Activated T-cell treated with anti-CD3 and anti-CD28 coated beads, Interleukin-2, amount 50 U/mL, for 72 hours (primary cell): Measurements from ENCODE around the gene CYP2A13. TPM values are rescaled to one million over a fixed set of nuclear protein-coding genes. Genes with fewer than 3 reads are reported as not detected.
"Not testable (repeated sequence)": the region's sequence is repeated elsewhere in the genome, so short reads cannot be mapped to it uniquely, and the experiment has no call there.

ENCODE experiments used
- ATAC-seq, 2 donors: fragments of 150-1000 bp; cut with Tn5 transposase; replicated peaks in 1 of 2; 2 replicates each; pipeline ENCODE4 v1.10.0; 2021; ENCODE audit warnings: moderate library complexity in 2 of 2, mild to moderate bottlenecking in 1 of 2
- DNase-seq, 2 donors: peaks; one replicate each; pipeline ENCODE4 v3.0.0; 2021 to 2022; ENCODE audit warnings: mixed read lengths in 1 of 2
- H3K27ac Mint-ChIP-seq: one replicate; pipeline ENCODE4 v1.8.0; 2022; ENCODE audit warnings: mild to moderate bottlenecking, moderate library complexity, mixed read lengths
- H3K27me3 Mint-ChIP-seq: one replicate; pipeline ENCODE4 v1.8.0; 2022; ENCODE audit warnings: low read depth, mixed read lengths
- H3K36me3 Mint-ChIP-seq, 2 donors: one replicate each; pipeline ENCODE4 v1.8.0; 2022; ENCODE audit warnings: mixed read lengths in 2 of 2, mild to moderate bottlenecking in 1 of 2; ENCODE audit not compliant: insufficient read depth in 2 of 2
- H3K4me1 Mint-ChIP-seq: one replicate; pipeline ENCODE4 v1.8.0; 2022; ENCODE audit warnings: low read depth, mixed read lengths
- H3K4me3 Mint-ChIP-seq, 2 donors: one replicate each; pipeline ENCODE4 v1.8.0; 2022; ENCODE audit warnings: mild to moderate bottlenecking in 2 of 2, mixed read lengths in 2 of 2, moderate library complexity in 2 of 2
- H3K9me3 Mint-ChIP-seq, 2 donors: one replicate each; pipeline ENCODE4 v1.8.0; 2022; ENCODE audit warnings: mixed read lengths in 2 of 2
- total RNA-seq, 2 donors: library from RNA; stranded (reverse); gene quantifications; one replicate each; pipeline ENCODE4 v1.2.3, GENCODE V29; 2022

Gene CYP2A13
- total RNA-seq, 2 donors from 2014 or later = not detected

DNA sequence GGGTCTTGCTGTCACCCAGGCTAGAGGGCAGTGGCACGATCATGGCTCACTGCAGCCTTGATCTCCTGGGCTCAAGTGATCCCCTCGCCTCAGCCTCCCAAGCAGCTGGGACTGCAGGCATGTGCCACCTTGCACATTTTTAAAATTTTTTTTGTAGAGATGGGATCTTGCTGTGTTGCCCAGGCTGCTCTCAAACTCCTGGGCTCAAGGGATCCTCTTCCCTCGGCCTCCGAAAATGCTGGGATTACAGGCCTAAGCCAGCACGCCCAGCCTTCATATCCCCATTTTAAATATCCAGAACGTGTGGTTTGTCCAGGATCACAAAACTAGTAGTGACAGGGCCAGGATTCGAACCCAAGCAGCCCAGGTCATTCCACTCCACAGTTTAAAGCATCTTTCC, 39.1 kb downstream of the CYP2A13 start:
- not testable (repeated sequence) for ATAC-seq, H3K9me3 Mint-ChIP-seq, H3K27me3 Mint-ChIP-seq, H3K4me3 Mint-ChIP-seq, H3K27ac Mint-ChIP-seq, H3K36me3 Mint-ChIP-seq, DNase-seq
- peaks cover 18% of the 10 kb centered on the region for H3K4me1 Mint-ChIP-seq

DNA sequence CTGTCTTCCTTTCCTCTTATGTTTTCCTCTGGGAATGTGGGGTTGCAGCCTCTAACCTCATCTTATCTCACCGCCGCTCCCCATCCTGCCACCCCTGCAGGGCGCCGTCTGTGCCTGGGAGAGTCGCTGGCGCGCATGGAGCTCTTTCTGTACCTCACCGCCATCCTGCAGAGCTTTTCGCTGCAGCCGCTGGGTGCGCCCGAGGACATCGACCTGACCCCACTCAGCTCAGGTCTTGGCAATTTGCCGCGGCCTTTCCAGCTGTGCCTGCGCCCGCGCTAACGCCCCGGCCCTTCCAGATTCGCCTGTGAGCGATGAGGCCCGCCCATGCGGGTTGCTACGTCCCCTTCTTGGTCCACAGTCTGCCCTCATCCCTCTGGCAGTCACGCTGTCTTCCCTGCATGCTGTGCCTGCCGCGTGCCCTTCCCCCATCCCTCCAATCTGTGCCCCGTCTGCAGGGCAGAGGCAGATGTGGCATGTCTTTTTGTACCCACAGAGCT, 39.6 kb downstream of the CYP2A13 start:
- H3K4me1 Mint-ChIP-seq = peaks cover 18% of the 10 kb centered on the region
- not testable (repeated sequence) for H3K27me3 Mint-ChIP-seq, H3K36me3 Mint-ChIP-seq, H3K27ac Mint-ChIP-seq, H3K9me3 Mint-ChIP-seq
- DNase-seq (peak; percentile 74 to 88), ATAC-seq (peak; percentile 95 to 97)
- peak overlapping the region; percentile 76 to 80 for H3K4me3 Mint-ChIP-seq

DNA sequence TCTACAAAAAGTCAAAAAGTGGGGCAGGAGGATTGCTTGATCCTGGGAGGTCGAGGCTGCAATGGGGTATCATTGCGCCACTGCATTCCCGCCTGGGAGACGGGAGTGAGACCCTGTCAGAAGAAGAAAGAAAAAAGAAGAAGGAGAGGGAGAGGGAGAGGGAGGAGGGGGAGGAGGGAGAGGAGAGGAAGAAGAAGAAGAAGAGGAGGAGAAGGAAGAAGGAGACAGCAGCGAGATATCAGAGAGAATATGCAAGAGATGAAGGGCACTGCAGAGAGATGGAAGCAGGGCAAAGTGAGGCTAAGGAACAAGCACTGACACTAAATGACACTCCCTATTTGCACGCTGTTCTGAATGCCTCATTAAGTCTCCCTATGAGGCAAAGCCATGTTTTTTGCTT, 40.4 kb downstream of the CYP2A13 start:
- Mint-ChIP-seq H3K27me3 (peaks cover 7% of the 10 kb centered on the region), H3K4me3 (no peak overlapping the region), H3K36me3 (no peaks in the 10 kb centered on the region), H3K27ac (no peak overlapping the region), H3K9me3 (no peaks in the 10 kb centered on the region), H3K4me1 (peaks cover 18% of the 10 kb centered on the region)
- ATAC-seq = no peak
- DNase-seq = no peak

DNA sequence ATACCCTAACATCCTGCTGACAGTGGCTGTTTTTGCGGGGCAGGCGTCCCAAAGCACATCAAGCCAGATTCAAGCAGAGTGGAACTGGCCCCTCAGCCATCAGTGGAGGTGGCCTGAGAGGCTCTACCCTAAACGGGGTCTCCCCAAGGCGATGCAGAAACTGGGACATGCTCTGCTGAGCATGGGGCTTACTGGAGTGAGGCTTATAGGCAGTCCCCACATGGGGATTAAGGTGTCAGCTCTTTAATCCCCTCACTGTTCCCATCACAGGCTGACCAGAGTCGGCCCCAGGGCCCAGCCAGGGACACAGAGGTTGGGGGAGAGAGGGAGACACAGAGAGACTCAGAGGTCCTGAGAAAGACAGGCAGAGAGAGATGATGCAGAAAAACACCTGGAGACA, 42.9 kb downstream of the CYP2A13 start:
- DNase-seq (no peak), ATAC-seq (no peak)
- Mint-ChIP-seq H3K4me3 (no peak overlapping the region), H3K9me3 (no peaks in the 10 kb centered on the region), H3K36me3 (no peaks in the 10 kb centered on the region), H3K27ac (no peak overlapping the region), H3K27me3 (peaks cover 7% of the 10 kb centered on the region), H3K4me1 (peaks cover 24% of the 10 kb centered on the region)

DNA sequence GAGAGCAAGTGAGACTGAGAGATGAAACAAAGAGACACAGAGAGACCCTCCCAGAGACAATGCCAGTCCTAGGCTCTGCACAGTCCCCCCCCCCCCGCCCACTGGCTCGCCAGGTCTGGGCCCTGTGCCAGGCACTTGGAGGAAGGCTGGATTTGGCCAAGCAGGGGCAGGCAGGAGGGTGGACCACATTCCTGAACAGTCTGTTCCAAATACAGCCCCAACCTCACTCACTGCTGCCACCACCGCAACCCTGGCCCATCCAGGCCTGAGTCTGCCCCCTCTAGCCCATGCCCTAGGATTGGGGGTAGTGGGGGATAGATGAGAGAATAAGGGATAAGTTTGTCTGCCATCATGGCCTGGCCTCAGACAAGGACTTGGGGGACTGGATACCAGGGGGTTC, 45.0 kb downstream of the CYP2A13 start:
- Mint-ChIP-seq H3K9me3 (no peaks in the 10 kb centered on the region), H3K27me3 (peaks cover 7% of the 10 kb centered on the region), H3K27ac (no peak overlapping the region), H3K4me1 (peaks cover 22% of the 10 kb centered on the region), H3K4me3 (no peak overlapping the region), H3K36me3 (no peaks in the 10 kb centered on the region)
- ATAC-seq = no peak
- DNase-seq = no peak

DNA sequence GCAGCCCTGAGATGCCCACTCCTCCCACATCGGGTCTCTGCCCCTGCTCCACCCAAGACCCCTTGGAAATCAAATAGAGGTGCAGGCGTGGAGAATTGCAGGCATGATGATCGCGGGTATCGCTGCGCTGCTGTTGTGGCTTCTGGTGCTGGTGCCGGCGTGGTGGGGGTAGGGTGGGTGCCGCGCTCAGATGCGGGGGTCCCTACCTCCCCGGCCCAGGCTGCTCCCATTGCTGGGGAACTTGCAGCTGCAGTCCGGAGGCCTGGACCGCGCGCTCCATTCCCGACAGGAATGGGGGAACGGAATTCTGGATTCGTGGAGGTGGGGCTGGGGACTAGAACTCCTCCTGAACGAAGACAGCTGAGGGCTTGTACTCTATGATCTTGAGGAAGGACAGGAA, 46.4 kb downstream of the CYP2A13 start:
- Mint-ChIP-seq H3K4me3 (peak overlapping the region; percentile 88 to 89), H3K27me3 (peaks cover 7% of the 10 kb centered on the region), H3K9me3 (no peaks in the 10 kb centered on the region), H3K4me1 (peaks cover 12% of the 10 kb centered on the region), H3K27ac (no peak overlapping the region), H3K36me3 (no peaks in the 10 kb centered on the region)
- ATAC-seq = no peak
- no peak for DNase-seq

DNA sequence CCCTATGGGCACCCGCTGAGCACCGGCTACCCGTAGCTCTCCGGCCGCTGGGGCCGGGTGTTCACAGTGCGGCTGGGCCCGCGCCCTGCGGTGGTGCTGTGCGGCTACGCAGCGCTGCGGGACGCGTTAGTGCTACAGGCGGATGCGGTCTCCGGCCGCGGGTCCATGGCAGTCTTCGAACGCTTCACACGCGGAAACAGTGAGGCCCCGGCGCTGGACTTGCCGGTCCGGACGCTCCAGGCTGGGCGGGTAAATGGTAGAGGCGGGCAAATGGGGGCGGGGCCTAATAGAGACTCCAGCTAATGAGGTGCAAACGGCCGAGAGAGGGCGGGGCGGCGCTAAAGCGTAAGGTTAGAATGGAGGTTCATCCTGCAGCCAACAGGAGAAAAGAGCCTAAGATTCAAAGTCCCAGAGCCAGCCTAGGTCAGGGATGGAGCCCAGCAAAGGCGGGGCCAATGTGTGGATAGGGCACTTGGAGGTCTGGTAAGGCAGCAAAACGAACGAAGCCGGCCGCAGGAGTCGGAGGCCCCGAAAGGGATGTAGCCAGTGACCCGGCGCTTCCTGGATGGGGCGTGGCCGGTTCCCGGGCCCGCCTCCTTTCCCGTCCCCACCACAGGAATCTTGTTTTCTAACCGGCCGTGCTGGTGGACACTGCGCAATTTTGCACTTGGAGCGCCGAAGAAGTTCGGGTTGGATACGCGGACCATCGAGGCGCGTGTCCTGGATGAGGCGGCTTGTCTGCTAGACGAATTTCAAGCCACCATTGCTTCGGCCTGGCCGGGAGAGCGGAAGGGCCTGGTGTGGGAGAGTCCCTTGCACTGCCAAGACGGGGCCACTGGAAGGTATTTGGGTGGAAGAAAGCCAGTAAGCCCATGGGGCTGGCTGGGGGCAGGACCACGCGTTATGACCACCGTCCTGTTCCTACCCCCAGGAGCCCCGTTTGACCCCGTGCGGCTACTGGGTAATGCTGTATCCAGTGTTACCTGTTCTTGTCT, 47.4 kb downstream of the CYP2A13 start:
- not testable (repeated sequence) for H3K27ac Mint-ChIP-seq, H3K36me3 Mint-ChIP-seq, H3K9me3 Mint-ChIP-seq, H3K27me3 Mint-ChIP-seq
- peaks cover 12% of the 10 kb centered on the region for H3K4me1 Mint-ChIP-seq
- peak overlapping the region; percentile 88 to 89 for H3K4me3 Mint-ChIP-seq
- peak; percentile 51 to 66 for DNase-seq
- peak; percentile 96 to 98 for ATAC-seq

DNA sequence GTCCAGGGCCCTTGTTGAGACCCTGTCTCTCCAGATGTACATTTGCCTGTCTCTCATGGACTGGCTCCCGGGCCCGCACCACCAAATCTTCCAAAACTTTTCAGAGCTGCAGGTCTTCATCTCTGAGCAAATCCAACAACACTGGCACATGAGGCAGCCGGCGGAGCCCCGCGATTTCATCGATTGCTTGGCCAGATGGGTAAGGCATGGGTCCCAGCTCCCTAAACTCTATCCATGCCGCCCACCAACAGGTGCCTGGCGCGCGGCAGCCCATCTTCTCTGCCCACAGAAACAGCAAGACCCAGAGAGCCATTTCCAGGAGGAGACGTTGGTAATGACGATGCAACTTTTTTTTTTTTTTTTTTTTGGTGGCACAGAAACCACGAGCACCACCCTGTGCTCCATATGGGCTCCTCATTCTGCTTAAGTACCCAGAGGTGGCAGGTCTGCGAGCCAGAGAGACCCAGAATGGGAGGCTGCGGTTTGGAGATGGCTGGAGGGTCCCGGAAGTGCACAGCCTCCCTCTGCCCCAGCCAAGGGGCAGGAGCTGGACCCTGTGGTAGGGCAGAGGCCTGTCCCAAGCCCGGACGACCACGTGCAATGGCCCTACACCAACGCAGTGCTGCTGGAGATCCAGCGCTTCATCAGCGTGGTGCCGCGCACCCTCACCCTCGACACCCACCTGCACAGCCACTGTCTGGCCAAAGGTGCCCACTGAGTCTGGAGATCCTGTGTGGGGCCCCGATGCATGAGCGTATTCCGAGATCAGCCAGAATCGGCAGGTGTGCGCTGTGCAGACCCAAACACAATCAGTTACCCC, 48.6 kb downstream of the CYP2A13 start:
- no peak for DNase-seq
- no peak for ATAC-seq
- H3K27ac Mint-ChIP-seq = no peak overlapping the region
- peak overlapping the region in 1 of 2 donors; percentile 89 for H3K4me3 Mint-ChIP-seq
- H3K4me1 Mint-ChIP-seq = peaks cover 12% of the 10 kb centered on the region
- peaks cover 7% of the 10 kb centered on the region for H3K27me3 Mint-ChIP-seq
- no peaks in the 10 kb centered on the region for H3K36me3 Mint-ChIP-seq
- H3K9me3 Mint-ChIP-seq = no peaks in the 10 kb centered on the region

DNA sequence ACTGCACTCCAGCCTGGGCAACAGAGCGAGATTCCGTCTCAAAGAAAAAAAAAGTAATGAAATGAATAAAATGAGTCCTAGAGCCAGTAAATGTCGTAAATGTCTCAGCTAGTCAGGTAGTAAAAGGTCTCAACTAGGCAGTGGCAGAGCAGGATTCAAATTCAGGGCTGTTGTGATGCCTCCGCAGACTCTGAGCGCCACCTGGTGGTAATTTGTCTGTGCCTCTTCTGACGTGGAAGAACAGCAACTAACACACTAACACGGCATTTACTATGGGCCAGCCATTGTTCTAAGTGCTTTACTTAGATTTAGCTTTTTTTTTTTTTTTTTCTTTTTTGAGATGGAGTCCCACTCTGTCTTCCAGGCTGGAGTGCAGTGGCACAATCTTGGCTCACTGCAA, 56.2 kb downstream of the CYP2A13 start:
- Mint-ChIP-seq H3K4me3 (no peak overlapping the region), H3K9me3 (no peaks in the 10 kb centered on the region), H3K36me3 (no peaks in the 10 kb centered on the region), H3K27me3 (peaks cover 8% of the 10 kb centered on the region), H3K27ac (no peak overlapping the region), H3K4me1 (no peaks in the 10 kb centered on the region)
- ATAC-seq = peak; percentile 87 to 90
- peak; percentile 87 to 88 for DNase-seq

Other genes starting within 250 kb of the CYP2A13 start
- gene CYP2A6, start 238.0 kb upstream of the CYP2A13 start, total RNA-seq = not detected
- gene CYP2A7, start 206.2 kb upstream of the CYP2A13 start, total RNA-seq = not detected
- not detected for gene CYP2B6, start 97.2 kb upstream of the CYP2A13 start, total RNA-seq
- gene CYP2F1, start 26.0 kb downstream of the CYP2A13 start, total RNA-seq = not detected
- 1 to 10 TPM in 1 of 2 donors, under 1 TPM in 1; 0.35 to 1.2 TPM for gene CYP2S1, start 104.8 kb downstream of the CYP2A13 start, total RNA-seq
- gene AXL, start 130.8 kb downstream of the CYP2A13 start, total RNA-seq = under 1 TPM; 0.17 to 0.44 TPM
- gene HNRNPUL1, start 175.9 kb downstream of the CYP2A13 start, total RNA-seq = 100 to 1,000 TPM; 276 to 351 TPM
- 10 to 100 TPM; 28.8 to 33.4 TPM for gene CCDC97, start 221.7 kb downstream of the CYP2A13 start, total RNA-seq